Neural progenitor cell (in vitro differentiated cells): ENCODE data around the gene UBE3C. TPM values are rescaled to one million over a fixed set of nuclear protein-coding genes. Genes with fewer than 3 reads are reported as not detected.
"Not testable (repeated sequence)": the region's sequence is repeated elsewhere in the genome, so short reads cannot be mapped to it uniquely, and the experiment has no call there.

ENCODE experiments used
- DNase-seq: peaks from one replicate; pipeline ENCODE4 v3.0.0-alpha.2; 2016; ENCODE audit warnings: low spot score
- H2AFZ ChIP-seq: fragments of 200-600 bp; sonication (generic); replicated peaks from 2 replicates; pipeline ENCODE4 v1.6.1; 2016; ENCODE audit warnings: antibody characterized with exemption
- H3F3A ChIP-seq: fragments of 200-600 bp; sonication (generic); 2 replicates; pipeline ENCODE4 v1.6.1; 2016; ENCODE audit warnings: antibody characterized with exemption, low read depth
- H3K27ac ChIP-seq: fragments of 200-600 bp; sonication (generic); 2 replicates; pipeline ENCODE4 v1.5.1; 2016; ENCODE audit warnings: mild to moderate bottlenecking
- H3K27me3 ChIP-seq: fragments of 200-600 bp; sonication (generic); 2 replicates; pipeline ENCODE4 v1.6.1; 2016; ENCODE audit warnings: mild to moderate bottlenecking, moderate library complexity
- H3K36me3 ChIP-seq: fragments of 200-600 bp; sonication (generic); 2 replicates; pipeline ENCODE4 v1.5.1; 2016
- H3K4me1 ChIP-seq: fragments of 200-600 bp; sonication (generic); 2 replicates; pipeline ENCODE4 v1.6.1; 2016; ENCODE audit warnings: mixed run types
- H3K4me2 ChIP-seq: fragments of 200-600 bp; sonication (generic); 2 replicates; pipeline ENCODE4 v1.6.1; 2016
- H3K4me3 ChIP-seq: fragments of 200-600 bp; sonication (generic); 2 replicates; pipeline ENCODE4 v1.5.1; 2016
- H3K79me2 ChIP-seq: fragments of 200-600 bp; sonication (generic); 2 replicates; pipeline ENCODE4 v1.6.1; 2016; ENCODE audit warnings: low read depth
- H3K9ac ChIP-seq: fragments of 200-600 bp; sonication (generic); 2 replicates; pipeline ENCODE4 v1.6.1; 2016
- H3K9me3 ChIP-seq: fragments of 200-600 bp; sonication (generic); 2 replicates; pipeline ENCODE4 v1.5.1; 2016; ENCODE audit warnings: low read depth
- H4K20me1 ChIP-seq: fragments of 200-600 bp; sonication (generic); 2 replicates; pipeline ENCODE4 v1.6.1; 2016; ENCODE audit warnings: low read depth
- H3K27ac Mint-ChIP-seq: 3 replicates; pipeline ENCODE4 v1.8.0; 2021; ENCODE audit warnings: mixed read lengths
- H3K27me3 Mint-ChIP-seq: 2 replicates; pipeline ENCODE4 v1.8.0; 2022; ENCODE audit warnings: low read depth, mild to moderate bottlenecking, inconsistent platforms, moderate library complexity, mixed read lengths; ENCODE audit not compliant: insufficient read depth
- H3K36me3 Mint-ChIP-seq: 3 replicates; pipeline ENCODE4 v1.8.0; 2021; ENCODE audit warnings: mixed read lengths
- H3K4me1 Mint-ChIP-seq: 3 replicates; pipeline ENCODE4 v1.8.0; 2021; ENCODE audit warnings: mixed read lengths
- H3K4me3 Mint-ChIP-seq: 3 replicates; pipeline ENCODE4 v1.8.0; 2021; ENCODE audit warnings: mild to moderate bottlenecking, moderate library complexity, mixed read lengths
- H3K9me3 Mint-ChIP-seq: 3 replicates; pipeline ENCODE4 v1.8.0; 2020; ENCODE audit warnings: mixed read lengths
- CTCF ChIP-seq: fragments of 200-600 bp; sonication (generic); IDR thresholded peaks from 2 replicates; pipeline ENCODE4 v1.5.1; 2017; ENCODE audit warnings: antibody characterized with exemption, mild to moderate bottlenecking
- EZH2 ChIP-seq: fragments of 200-600 bp; sonication (generic); IDR thresholded peaks from 2 replicates; pipeline ENCODE4 v1.6.1; 2017; ENCODE audit warnings: antibody characterized with exemption, mild to moderate bottlenecking, moderate library complexity
- EZH2phosphoT487 ChIP-seq: fragments of 200-600 bp; sonication (generic); IDR thresholded peaks from 2 replicates; pipeline ENCODE4 v1.6.1; 2017; ENCODE audit warnings: antibody characterized with exemption
- total RNA-seq: library from RNA; depleted of rRNA; stranded (reverse); fragments of >200 nt; gene quantifications from 2 replicates; pipeline ENCODE4 v1.2.3, GENCODE V29; 2015; ENCODE audit warnings: low replicate concordance

The UBE3C gene
- total RNA-seq, 1 donor from 2014 or later: 65.9 TPM

GRCh38 chr7:157276731-157277562, 138.2 kb downstream of the UBE3C start:
- no peak overlapping the region for H3K9ac ChIP-seq
- no peaks in the 10 kb centered on the region for H3K36me3 ChIP-seq
- H3K9me3 ChIP-seq: no peaks in the 10 kb centered on the region
- H3K27me3 Mint-ChIP-seq: peaks cover 5% of the 10 kb centered on the region
- no peak overlapping the region for H2AFZ ChIP-seq
- H3K4me3 ChIP-seq: no peak overlapping the region
- no peaks in the 10 kb centered on the region for H3K79me2 ChIP-seq
- no peaks in the 10 kb centered on the region for H3K27me3 ChIP-seq
- no peak for DNase-seq
- H3K27ac ChIP-seq: no peak overlapping the region
- no peak for TF ChIP-seq EZH2phosphoT487
- TF ChIP-seq EZH2: no peak
- no peaks in the 10 kb centered on the region for H3K9me3 Mint-ChIP-seq
- H3F3A ChIP-seq: no peaks in the 10 kb centered on the region
- H3K4me3 Mint-ChIP-seq: no peak overlapping the region
- peaks cover 6% of the 10 kb centered on the region for H3K4me1 Mint-ChIP-seq
- no peak overlapping the region for H3K27ac Mint-ChIP-seq
- no peaks in the 10 kb centered on the region for H4K20me1 ChIP-seq
- H3K4me2 ChIP-seq: no peak overlapping the region
- H3K4me1 ChIP-seq: no peaks in the 10 kb centered on the region
- H3K36me3 Mint-ChIP-seq: peaks cover 1% of the 10 kb centered on the region

GRCh38 chr7:157277568-157277967, 138.8 kb downstream of the UBE3C start:
- not testable (repeated sequence) for H3K9me3 Mint-ChIP-seq, H3K4me1 Mint-ChIP-seq, H3K27me3 ChIP-seq, H3K36me3 ChIP-seq, DNase-seq, H3K27me3 Mint-ChIP-seq, H3K79me2 ChIP-seq, H3K4me3 ChIP-seq, H3K4me1 ChIP-seq, H2AFZ ChIP-seq, H3K36me3 Mint-ChIP-seq, H3K27ac Mint-ChIP-seq, H3K27ac ChIP-seq, H4K20me1 ChIP-seq, H3K4me3 Mint-ChIP-seq, H3K4me2 ChIP-seq, H3K9me3 ChIP-seq, H3K9ac ChIP-seq, H3F3A ChIP-seq

- no peak overlapping the region for H3K4me3 ChIP-seq
- no peak for DNase-seq
- no peaks in the 10 kb centered on the region for H3K9me3 Mint-ChIP-seq
- H4K20me1 ChIP-seq: no peaks in the 10 kb centered on the region
- H3K4me1 ChIP-seq: no peaks in the 10 kb centered on the region
- no peaks in the 10 kb centered on the region for H3K4me1 Mint-ChIP-seq
- no peaks in the 10 kb centered on the region for H3K79me2 ChIP-seq
- H3K27me3 ChIP-seq: no peaks in the 10 kb centered on the region
- no peaks in the 10 kb centered on the region for H3K27me3 Mint-ChIP-seq
- no peak overlapping the region for H3K4me2 ChIP-seq
- H3K4me3 Mint-ChIP-seq: no peak overlapping the region
- no peaks in the 10 kb centered on the region for H3F3A ChIP-seq
- no peak overlapping the region for H3K9ac ChIP-seq
- H3K36me3 Mint-ChIP-seq: no peaks in the 10 kb centered on the region
- TF ChIP-seq EZH2 (no peak), CTCF (no peak), EZH2phosphoT487 (no peak)
- no peak overlapping the region for H3K27ac ChIP-seq
- H3K27ac Mint-ChIP-seq: peak overlapping the region; percentile 81
- H3K36me3 ChIP-seq: no peaks in the 10 kb centered on the region
- no peaks in the 10 kb centered on the region for H3K9me3 ChIP-seq
- no peak overlapping the region for H2AFZ ChIP-seq
These were observed 139.6 kb downstream of the UBE3C start for GRCh38 chr7:157278167-157278790.

- H3K4me1 Mint-ChIP-seq: no peaks in the 10 kb centered on the region
- peaks cover 3% of the 10 kb centered on the region for H3K27me3 Mint-ChIP-seq
- no peak overlapping the region for H3K27ac Mint-ChIP-seq
- H3F3A ChIP-seq: no peaks in the 10 kb centered on the region
- H3K36me3 Mint-ChIP-seq: no peaks in the 10 kb centered on the region
- H3K4me1 ChIP-seq: no peaks in the 10 kb centered on the region
- H3K9ac ChIP-seq: no peak overlapping the region
- no peaks in the 10 kb centered on the region for H4K20me1 ChIP-seq
- H3K79me2 ChIP-seq: no peaks in the 10 kb centered on the region
- no peaks in the 10 kb centered on the region for H3K36me3 ChIP-seq
- H3K27ac ChIP-seq: no peak overlapping the region
- no peaks in the 10 kb centered on the region for H3K9me3 Mint-ChIP-seq
- no peak overlapping the region for H3K4me2 ChIP-seq
- TF ChIP-seq EZH2phosphoT487 (no peak), EZH2 (no peak), CTCF (no peak)
- no peaks in the 10 kb centered on the region for H3K27me3 ChIP-seq
- no peak overlapping the region for H3K4me3 Mint-ChIP-seq
- no peak overlapping the region for H2AFZ ChIP-seq
- H3K9me3 ChIP-seq: no peaks in the 10 kb centered on the region
- DNase-seq: no peak
- no peak overlapping the region for H3K4me3 ChIP-seq
These were observed 140.3 kb downstream of the UBE3C start for GRCh38 chr7:157278791-157279724.
